ENCODE data around the gene RELN.

RELN gene

DNA sequence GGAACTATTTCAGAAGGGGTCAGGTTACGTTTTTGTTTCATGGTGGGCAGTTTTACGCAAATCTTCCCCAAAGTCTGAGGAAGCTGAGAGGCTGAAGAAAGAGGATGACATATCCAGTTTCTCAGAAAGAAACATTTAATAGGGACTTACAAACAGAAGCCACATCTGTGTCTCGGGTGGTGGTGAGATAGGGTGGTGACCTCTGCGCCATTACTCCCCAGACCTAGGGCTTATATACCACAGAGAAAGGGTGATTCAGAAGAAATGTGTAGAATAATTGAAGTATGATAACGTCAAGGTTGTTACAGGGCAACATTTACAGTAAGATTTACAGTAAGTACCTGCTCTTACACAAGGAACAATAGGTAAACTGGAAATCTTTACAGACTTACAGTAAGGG, 43.0 kb upstream of the RELN start:
- no peak for TF ChIP-seq CTCF (IDR thresholded peaks at IDR 0.05)
- H3K27ac Mint-ChIP-seq, result no peak overlapping the region
- peaks cover 6% of the 10 kb centered on the region for H3K27me3 Mint-ChIP-seq (ENCODE audit: low read depth, poor library complexity)
- H3K36me3 Mint-ChIP-seq (ENCODE audit: low read depth), result no peaks in the 10 kb centered on the region
- peaks cover 4% of the 10 kb centered on the region for H3K4me1 Mint-ChIP-seq
- H3K9me3 Mint-ChIP-seq, result peaks cover 23% of the 10 kb centered on the region
- H3K4me3 Mint-ChIP-seq, result no peak overlapping the region
- no peak for DNase-seq

DNA sequence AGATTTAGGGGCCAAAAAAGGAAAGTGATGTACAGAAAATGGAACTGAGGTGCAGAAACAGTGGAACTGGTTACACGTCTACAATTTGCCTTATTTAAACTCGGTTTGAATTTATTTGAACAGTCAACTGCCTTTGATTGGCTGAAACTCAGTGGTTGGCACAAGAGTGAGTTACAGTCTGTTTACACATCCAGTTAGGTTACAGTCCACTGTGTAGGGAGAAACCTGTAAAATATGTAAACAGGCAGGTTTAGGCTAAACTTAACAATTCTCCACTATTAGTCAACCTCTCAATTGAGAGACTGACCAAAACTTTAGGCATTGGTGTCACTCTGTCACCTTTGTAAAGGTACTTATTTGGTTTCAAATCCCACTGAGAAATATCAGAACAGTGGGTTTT, 40.3 kb upstream of the RELN start:
- no peak overlapping the region for H3K27ac Mint-ChIP-seq
- no peak overlapping the region for H3K4me3 Mint-ChIP-seq

DNA sequence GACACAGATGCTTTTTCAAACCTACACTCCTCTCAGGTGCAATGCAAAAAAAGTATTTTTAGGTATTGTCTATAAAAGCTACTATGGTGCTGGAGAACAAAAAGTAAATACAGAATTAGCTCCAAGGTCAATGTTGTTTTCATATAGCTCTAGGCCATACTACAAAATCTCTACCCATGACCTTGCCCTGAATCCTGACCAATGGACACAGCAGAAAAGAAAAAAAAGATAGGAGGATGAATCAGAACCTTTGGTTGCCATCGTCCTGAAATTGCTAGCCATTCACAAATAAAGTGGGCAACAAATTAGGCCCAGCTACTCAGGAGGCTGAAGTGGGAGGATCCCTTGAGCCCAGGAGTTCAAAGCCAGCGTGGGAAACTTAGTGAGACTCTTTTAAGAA, 35.2 kb upstream of the RELN start:
- peaks cover 6% of the 10 kb centered on the region for H3K27me3 Mint-ChIP-seq (ENCODE audit: low read depth, poor library complexity)
- H3K27ac Mint-ChIP-seq, result no peak overlapping the region
- DNase-seq, result no peak
- no peak overlapping the region for H3K4me3 Mint-ChIP-seq
- no peak for TF ChIP-seq CTCF (IDR thresholded peaks at IDR 0.05)
- no peaks in the 10 kb centered on the region for H3K36me3 Mint-ChIP-seq (ENCODE audit: low read depth)
- H3K4me1 Mint-ChIP-seq, result peaks cover 4% of the 10 kb centered on the region
- no peaks in the 10 kb centered on the region for H3K9me3 Mint-ChIP-seq

More for the DNA sequence above, 40.3 kb upstream of the RELN start:
- peaks cover 2% of the 10 kb centered on the region for H3K27me3 Mint-ChIP-seq (ENCODE audit: low read depth, poor library complexity)
- peaks cover 4% of the 10 kb centered on the region for H3K4me1 Mint-ChIP-seq
- no peak for TF ChIP-seq CTCF (IDR thresholded peaks at IDR 0.05)
- H3K36me3 Mint-ChIP-seq (ENCODE audit: low read depth), result no peaks in the 10 kb centered on the region
- peaks cover 12% of the 10 kb centered on the region for H3K9me3 Mint-ChIP-seq
- no peak for DNase-seq

DNA sequence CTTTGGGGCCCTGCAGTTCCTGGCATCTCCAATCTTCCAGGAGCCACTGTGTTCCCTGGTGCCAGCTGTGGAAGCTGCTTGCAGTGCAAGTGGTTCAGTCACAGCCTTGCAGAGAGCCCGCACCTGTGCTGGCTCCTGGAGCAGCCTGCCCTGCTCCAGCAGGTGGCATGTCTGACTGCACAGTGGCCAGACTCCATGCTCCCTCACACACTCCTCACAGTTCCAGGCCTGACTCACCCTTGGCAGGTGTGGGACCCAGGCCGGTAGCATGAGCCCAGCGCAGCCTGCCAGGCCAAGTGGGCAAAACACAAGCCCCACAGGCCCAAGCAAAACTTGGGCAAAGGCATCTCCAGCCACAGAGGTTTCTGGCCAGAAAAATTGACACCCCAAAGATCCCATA, 33.6 kb upstream of the RELN start:
- DNase-seq, result no peak
- Mint-ChIP-seq H3K4me3 (no peak overlapping the region), H3K27ac (no peak overlapping the region), H3K4me1 (peaks cover 4% of the 10 kb centered on the region), H3K36me3 (ENCODE audit: low read depth) (no peaks in the 10 kb centered on the region), H3K27me3 (ENCODE audit: low read depth, poor library complexity) (peaks cover 6% of the 10 kb centered on the region), H3K9me3 (no peaks in the 10 kb centered on the region)
- TF ChIP-seq CTCF (IDR thresholded peaks at IDR 0.05), result no peak

DNA sequence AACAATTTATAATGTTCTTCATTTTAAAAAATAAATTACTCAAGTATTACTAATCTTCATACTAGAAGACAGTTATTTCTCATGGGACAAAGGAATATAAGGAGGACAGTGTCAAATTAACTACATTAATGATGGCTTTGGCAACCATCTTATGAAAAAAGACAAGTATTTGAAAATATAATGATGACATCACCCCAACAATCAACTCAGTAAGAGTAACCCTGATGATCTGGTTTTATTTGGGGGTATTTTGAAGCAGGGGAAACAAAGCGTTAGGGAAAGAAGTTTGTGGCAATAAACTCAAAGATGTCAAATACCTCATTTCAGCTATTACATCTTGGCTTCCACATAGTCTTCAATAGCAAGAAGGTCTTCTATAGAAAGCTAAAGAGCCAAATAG, 29.0 kb upstream of the RELN start:
- no peak for TF ChIP-seq CTCF (IDR thresholded peaks at IDR 0.05)
- H3K9me3 Mint-ChIP-seq, result no peaks in the 10 kb centered on the region
- DNase-seq, result no peak
- no peaks in the 10 kb centered on the region for H3K4me1 Mint-ChIP-seq
- H3K27me3 Mint-ChIP-seq (ENCODE audit: low read depth, poor library complexity), result peaks cover 9% of the 10 kb centered on the region
- H3K4me3 Mint-ChIP-seq, result no peak overlapping the region
- H3K36me3 Mint-ChIP-seq (ENCODE audit: low read depth), result no peaks in the 10 kb centered on the region
- H3K27ac Mint-ChIP-seq, result no peak overlapping the region

GRCh38 chr7:104017001-104017400, 27.5 kb upstream of the RELN start:
- H3K4me1 Mint-ChIP-seq, result no peaks in the 10 kb centered on the region
- H3K36me3 Mint-ChIP-seq (ENCODE audit: low read depth), result no peaks in the 10 kb centered on the region
- H3K4me3 Mint-ChIP-seq, result no peak overlapping the region
- H3K27ac Mint-ChIP-seq, result no peak overlapping the region
- no peak for DNase-seq
- peaks cover 9% of the 10 kb centered on the region for H3K27me3 Mint-ChIP-seq (ENCODE audit: low read depth, poor library complexity)
- TF ChIP-seq CTCF (IDR thresholded peaks at IDR 0.05), result no peak
- H3K9me3 Mint-ChIP-seq, result no peaks in the 10 kb centered on the region
